ENCODE data around the gene AMZ1.
"Not testable (repeated sequence)": the region's sequence is repeated elsewhere in the genome, so short reads cannot be mapped to it uniquely, and the experiment has no call there.

Gene AMZ1

DNA sequence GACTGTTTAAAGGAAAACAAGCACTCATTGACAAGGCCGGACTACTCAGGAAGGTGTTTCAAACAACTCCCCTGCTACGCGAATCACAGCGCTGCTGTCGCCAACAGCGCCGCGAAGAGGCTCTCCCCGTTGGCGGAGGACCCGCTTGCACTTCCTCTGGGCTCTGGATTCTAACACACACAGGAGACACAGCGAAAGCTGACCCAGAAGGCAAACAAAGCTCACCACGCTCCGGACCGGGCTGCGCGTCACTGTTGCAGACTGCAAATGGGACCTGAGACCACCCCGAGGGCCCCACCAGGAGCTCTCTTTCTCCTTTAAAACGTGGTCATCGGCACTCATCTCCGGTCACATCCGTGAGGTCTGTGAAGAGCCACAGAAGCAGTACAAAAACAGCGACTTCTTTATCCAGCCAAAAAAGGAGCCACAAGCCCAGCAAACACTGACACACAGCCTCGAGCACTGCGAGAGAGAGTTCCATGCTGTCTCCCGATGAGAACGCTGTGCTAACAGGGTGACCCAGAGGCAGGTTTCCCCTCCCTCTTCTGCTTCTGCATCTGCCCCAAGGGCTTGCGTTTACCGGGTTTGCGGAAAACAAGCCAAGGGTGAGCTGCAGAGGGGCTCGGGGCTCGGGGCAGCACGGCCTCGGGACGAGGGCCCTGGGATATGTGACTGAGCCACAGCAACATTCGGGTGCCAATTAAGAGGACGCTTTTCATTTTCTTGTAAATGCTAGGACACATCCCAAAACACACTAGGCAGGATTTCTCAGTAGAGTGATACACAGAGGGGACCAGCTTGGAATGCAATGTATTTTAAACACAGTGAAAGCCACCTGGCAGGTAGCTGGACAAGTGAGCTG is 41.3 kb downstream of the AMZ1 start:
- no peak for DNase-seq (ENCODE audit: low spot score)

DNA sequence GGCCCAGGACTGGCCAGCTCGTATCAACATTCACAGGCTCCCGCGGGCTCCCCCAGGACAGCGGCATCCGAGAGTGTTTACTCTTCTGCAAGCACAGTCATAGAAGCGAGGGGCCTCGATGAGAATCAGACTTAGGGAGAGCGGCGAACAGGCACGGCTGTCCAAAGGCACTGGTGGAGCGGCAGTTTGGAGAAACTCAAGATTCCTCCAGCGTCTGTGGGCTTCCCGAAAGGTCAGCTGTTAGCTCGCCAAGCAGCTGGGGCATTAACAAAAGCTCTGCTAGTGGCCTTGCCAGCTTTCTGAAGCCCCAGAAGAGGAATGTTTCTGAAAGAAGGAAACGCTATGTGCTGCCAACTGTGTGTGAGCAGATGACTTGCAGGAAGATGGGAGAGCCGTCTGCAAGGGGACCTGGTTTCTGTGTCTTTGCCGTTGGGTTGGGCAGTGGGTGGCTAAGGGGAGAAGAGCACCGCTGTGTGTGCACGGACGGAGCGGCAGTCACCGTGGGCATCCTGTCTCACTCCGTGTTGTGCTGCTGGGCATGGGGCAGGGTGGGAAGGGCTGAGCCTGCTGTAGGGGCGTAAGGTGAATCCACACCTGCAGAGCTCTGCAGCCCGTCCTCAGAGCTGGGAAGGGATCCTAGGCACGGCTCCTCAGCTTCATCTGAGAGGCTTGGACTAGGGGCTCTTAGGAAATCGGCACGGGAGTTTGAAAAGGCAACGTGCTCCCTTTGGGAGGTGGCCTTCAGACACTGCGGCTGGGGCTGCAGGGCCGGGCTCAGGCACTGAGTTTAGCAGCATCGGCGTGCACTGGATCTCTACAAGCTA is 42.1 kb downstream of the AMZ1 start:
- no peak for DNase-seq (ENCODE audit: low spot score)

DNA sequence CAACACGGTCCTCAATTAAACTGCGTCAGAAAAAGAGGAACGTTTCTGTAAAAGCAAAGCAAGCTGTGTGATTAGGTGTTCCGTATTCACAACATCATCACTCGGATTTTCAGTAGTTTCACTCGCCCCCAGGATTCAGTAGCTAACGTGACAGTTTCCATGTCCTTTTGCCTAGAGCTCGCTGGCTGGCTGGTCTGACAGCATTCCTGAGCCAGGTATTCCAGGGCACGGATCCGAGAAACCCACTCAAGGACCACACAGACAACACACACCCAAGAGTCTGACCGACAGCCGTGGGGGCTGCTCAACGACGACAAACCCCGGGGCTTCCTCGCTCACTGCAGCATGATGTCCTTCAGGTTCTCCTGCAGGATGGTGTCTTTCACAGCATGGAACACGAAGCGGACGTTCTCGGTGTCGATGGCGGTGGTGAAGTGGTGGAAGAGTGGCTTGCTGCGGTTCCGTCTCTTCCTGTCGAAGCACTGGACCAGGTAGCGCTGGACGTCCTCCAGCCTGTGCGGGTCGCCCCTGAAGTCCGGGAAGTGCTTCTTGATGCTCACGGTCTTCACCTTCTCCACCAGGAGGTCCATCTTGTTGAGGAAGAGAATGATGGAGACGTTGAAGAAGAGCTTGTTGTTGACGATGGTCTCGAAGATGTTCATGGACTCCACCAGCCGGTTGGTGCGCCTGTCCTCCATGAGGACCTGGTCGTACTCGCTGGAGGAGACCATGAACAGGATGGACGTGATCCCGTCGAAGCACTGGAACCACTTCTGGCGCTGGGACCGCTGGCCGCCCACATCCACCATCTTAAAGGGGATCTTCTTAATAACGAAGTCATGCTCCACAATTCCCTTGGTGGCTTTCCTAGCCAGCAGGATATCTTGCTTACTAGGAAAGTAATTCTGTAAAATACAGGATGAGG is 43.1 kb downstream of the AMZ1 start:
- DNase-seq (ENCODE audit: low spot score): no peak

DNA sequence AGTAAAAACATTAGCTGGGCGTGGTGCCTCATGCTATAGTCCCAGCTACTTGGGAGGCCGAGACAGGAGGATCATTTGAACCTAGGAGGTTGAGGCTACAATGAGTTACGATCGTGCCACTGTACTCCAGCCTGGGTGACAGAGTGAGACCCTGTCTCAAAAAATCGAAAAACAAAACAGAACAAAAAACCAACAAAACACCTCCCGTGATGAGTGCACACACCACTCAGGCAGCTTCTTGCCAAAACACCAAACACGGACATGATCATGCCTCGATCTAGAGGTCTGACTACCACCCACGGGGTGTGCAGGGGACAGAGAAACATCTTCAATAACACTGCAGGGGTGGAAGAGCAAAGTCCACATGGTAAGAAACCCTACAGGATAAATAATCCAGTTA is 44.4 kb downstream of the AMZ1 start:
- no peak for DNase-seq (ENCODE audit: low spot score)

DNA sequence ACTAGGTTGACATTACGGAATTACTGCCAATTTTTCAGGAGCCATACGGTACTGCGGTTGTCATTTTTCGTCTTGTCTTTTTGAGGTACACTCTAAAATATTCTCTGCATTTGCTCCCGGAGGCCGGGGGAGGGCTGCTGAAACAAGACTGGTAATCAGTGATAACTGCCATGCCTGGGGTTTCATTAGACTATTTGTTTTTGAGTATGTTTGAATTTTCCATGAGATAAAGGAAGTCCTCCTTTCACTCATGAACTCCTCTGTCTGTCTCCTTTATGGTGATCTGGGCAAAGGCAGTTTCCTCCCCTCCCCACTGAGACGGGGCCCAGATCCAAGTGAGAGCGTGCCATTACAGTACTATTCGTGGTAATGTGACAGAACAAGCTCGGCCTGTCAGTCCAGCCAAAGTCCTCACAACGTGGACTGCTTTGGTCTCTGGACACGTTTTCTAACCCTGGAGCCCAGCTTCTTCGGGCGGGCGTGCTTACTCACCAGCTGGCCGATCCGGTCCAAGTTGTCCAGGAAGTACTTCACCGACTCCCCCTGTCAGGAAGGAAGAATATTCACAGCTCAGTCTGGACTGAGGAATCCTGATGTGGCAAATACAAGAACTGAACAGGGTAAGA is 45.1 kb downstream of the AMZ1 start:
- no peak for DNase-seq (ENCODE audit: low spot score)

DNA sequence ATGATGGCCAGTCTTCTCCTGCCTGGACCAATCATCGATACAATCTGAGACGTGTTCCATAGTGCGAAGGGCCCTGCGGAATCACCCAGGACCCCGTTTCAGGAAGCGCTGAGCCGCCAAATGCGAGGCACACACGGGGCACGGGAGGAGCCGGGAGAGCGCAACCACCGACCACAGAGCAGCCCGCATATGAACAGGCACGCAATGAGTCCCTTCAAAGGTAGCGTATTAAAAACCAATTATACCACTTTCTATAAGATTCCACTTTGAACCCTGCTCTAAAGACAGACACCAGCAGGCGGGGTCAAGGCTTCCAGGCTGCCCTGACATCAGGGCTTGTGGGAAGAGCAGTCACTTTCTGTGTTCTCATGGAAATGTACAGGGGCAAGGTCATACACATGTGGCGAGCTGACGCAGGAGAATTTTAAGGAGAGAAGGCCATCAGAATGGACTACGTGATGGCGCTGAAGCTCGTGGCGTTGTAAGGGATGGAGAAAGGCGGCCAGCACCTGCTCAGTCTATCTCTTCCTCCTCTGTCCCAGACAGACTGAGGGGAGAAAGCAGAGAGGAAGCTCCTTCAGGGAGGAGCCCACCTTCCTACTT is 46.2 kb downstream of the AMZ1 start:
- no peak for DNase-seq (ENCODE audit: low spot score)

DNA sequence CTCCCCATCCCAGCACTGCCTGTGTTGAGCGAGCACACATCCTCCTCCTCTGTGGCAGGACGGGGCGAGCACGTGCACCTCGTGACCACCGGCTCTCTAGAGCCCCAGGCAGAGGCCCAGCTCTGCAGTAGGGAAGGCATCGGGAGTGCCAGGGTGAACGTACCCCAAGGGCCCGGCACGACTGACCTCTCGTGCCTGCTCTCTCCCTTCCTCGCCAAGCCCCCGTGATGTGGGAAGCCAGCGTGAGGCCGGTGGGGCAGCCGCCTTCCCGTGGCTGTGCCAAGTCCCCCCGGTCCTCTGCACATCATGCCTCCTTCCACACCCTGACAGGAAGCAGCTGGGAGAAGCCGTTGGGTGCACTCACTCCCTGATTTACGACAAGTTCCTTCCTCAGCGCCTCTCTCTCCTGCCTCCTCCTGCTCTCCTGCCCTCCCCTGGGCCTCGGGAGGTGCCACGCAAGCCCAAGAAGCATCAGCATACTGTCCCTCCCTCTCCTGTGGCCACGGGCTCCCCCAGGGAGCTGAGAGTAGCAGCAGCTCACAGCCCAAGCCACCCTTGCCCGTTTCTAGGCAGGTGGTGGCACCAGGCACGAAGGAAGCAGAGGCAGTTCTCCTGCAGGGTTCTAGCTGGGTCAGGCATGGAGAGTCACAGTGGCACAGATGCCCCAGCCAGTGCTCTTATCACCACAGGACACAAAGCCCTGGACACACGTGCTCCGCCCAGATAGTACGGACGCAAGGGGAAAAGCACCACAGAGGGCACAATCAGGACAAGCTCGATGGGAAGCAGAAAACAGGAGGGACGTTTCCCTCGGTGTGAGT is 47.0 kb downstream of the AMZ1 start:
- DNase-seq (ENCODE audit: low spot score): no peak

DNA sequence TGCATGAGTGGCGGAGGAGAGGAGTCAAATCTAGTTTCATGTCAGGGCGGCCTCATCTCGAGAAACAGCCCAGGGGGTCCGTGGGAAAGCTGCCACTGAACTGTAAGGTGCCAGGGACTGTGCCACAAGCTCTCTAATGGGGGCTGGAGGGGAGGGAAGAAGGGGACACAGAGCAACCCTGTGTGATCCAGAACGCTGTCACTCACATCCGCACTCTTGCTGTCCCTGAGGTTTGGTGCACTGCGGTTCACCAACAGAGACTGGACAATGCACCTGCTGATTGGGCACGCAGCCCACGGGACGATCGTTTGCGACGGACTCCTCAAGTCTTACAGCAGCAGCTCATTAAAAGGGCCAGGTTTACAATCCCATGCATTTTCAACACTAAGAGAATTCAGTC is 47.7 kb downstream of the AMZ1 start:
- DNase-seq (ENCODE audit: low spot score): no peak

DNA sequence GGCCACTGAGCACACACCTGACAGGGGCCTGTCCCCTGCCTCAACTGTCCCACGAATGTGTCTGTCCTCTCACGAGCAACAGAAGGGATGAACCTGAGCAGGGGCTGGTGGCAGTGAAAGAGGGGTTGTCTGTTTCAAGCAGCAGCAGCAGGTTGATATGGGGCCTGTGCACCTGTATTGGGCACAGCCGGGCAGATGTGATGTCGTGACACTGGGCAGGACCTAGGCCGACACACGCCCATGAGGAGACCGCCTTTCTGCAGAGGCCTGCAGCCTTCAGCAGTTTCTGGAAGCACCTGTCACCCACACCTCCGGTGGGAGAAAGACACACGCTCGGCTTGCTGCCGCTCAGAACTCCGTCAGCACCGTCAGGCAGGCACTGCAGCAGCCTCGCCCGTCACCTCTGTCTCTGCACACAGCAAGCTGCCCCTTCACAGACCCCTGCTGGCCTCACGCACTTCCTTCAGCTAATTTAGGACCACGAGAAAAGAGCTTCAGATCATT is 48.5 kb downstream of the AMZ1 start:
- no peak for DNase-seq (ENCODE audit: low spot score)

DNA sequence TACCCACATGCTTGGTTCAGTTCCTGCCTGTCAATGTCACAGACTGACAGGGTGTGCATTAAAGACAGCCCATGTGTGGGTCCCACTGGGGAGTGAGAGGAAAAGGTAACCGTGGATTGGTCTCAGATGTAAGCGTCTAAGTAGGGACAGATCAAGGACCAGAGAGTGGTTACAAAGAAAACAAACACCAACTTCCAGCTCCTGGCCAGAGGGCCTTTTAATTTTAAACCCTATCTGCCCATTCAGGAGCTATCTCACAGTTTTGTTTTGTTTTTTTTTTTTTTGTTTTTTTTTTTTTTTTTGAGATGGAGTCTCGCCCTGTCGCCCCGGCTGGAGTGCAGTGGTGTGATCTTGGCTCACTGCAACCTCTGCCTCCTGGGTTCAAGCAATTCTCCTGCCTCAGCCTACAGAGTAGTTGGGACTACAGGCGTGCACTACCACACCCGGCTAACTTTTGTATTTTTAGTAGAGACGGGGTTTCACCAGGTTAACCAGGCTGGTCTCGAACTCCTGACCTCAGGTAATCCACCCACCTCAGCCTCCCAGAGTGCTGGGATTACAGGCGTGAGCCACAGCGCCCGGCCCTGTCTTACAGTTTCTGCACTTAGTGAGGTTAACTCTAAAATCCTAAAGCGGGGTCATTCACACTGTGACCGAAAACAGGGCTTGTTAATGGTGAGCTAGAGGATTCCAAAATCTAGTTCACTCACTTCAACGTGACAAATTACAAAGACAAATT is 49.2 kb downstream of the AMZ1 start:
- DNase-seq (ENCODE audit: low spot score): not testable (repeated sequence)

DNA sequence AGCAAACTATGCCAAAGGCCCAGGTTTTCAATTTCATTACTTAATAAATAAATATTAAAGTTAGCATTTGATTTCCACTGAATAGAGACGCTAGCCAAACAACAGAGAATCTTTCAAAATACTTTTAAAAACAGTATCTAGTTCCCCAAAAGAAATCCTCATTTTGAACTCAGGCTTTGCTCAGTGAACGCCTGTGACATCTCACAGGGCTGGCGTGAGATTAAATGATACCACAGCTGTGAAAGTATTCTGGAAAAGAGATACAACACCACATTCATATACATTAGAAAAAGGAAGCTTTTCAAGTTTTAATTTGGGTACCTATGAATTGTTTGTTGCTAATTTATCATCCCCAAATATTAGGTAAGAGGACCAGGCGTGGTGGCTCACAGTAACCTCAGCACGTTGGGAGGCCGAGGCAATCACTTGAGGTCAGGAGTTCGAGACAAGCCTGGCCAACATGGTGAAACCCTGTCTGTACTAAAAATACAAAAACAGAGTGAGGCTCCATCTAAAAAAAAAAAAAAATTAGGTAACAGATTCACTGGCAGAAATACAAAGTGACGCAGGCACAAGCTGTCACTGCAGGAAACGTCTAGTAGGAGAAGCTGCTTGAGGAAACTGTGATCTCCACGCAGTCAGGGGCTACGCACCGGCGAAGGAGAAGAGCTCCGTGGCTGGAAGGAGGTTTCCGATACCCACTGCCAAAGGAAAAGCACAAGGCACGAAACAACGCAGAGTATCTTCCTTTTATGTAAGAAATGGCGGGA is 50.0 kb downstream of the AMZ1 start:
- no peak for DNase-seq (ENCODE audit: low spot score)

DNA sequence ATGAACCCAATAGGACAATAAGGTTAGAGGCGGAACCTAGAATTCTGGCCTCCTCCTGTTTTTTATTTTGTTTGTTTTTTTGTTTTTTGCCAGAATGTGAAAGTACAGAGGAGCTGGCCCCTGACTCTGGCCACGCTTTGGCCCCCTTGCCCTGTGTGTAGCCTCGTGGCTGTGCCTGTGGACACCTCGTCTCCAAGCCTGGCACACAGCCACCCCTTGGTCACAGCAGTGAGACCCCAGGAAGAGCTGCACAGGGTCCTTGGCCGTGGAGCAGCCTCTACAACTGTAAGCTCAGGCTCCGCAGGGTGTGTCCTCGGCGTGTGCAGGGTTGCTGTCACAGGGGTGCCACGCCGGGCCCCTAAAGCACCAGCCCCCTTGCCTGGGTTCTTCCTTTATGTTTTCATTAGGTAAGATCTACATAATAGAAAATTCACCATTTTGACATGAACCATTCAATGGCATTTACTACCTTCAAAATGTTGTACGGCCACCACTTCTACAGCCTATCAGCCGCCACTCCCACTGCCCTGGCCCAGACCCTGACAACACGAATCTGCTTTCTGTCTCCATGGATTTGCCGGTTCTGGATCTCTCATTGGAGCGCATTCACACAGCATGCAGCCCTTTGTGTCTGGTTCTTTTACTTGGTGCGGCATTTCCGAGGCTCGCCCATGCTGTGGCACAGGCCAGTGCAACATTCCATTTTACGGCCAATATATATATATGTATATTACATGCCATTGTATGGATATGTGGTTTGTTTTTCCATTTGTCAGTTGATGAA is 51.0 kb downstream of the AMZ1 start:
- no peak for DNase-seq (ENCODE audit: low spot score)

DNA sequence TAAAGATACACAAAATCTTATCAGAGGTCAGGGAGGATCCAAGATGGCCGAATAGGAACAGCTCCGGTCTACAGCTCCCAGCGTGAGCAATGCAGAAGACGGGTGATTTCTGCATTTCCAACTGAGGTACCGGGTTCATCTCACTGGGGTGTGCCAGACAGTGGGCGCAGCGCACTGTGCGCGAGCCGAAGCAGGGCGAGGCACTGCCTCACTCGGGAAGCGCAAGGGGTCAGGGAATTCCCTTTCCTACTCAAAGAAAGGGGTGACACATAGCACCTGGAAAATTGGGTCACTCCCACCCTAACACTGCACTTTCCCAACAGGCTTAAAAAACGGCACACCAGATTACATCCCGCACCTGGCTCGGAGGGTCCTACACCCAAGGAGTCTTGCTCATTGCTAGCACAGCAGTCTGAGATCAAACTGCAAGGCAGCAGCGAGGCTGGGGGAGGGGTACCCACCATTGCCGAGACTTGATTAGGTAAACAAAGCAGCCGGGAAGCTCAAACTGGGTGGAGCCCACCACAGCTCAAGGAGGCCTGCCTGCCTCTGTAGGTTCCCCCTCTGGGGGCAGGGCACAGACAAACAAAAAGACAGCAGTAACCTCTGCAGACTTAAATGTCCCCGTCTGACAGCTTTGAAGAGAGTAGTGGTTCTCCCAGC is 55.7 kb downstream of the AMZ1 start:
- not testable (repeated sequence) for DNase-seq (ENCODE audit: low spot score)

DNA sequence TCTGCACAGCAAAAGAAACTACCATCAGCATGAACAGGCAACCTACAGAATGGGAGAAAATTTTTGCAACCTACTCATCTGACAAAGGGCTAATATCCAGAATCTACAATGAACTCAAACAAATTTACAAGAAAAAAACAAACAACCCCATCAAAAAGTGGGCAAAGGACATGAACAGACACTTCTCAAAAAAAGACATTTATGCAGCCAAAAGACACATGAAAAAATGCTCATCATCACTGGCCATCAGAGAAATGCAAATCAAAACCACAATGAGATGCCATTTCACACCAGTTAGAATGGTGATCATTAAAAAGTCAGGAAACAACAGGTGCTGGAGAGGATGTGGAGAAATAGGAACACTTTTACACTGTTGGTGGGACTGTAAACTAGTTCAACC is 60.7 kb downstream of the AMZ1 start:
- not testable (repeated sequence) for DNase-seq (ENCODE audit: low spot score)

DNA sequence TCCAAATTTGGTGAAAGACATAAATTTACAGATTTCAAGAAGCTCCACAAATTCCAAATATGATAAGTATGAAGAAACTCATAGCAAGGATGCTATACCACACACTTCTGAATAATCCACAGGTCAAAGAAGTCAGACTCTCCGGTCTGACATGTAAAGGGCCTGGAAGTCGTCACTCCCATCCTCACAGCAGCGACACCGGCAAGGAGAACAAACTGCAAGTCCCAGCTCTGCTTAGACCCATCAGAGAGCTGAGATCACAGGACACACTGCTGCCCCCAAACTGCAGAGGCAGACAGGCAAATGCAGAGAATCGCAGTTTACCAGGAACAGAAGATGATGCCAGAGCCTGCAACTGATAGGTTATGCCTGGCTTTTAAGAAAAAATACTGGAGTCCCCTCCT is 62.0 kb downstream of the AMZ1 start:
- DNase-seq (ENCODE audit: low spot score): no peak

DNA sequence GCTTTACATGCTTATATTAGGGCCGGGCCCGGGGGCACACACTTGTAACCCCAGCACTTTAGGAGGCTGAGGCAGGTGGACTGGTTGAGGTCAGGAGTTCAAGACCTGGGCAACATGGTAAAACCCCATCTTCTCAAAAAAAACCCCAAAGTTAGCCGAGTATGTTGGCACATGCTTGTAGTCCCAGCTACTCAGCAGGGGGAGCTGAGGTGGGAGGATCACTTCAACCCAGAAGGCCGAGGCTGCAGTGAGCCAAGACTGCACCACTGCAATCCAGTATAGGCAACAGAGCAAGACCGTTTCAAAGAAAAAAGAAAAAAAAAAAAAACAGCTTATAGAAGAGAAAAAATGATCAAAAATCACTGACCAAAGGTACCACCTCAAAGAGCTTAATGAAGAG is 63.1 kb downstream of the AMZ1 start:
- DNase-seq (ENCODE audit: low spot score): no peak

DNA sequence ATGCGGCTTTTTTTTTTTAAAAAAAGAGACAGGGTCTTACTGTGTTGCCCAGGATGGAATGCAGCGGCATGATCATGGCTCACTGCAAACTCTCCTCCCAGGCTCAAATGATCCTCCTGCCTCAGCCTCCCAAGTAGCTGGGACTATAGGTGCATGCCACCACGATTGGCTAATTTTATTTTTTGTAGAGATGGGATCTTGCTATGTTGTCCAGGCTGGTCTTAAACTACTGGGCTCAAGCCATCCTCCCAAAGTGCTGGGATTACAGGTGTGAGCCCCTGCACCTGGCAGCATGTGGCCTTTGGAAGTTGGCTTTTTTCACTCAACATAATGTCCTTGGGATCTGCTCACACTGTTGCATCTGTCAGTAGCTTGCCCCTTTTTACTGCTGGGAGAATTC is 65.1 kb downstream of the AMZ1 start:
- DNase-seq (ENCODE audit: low spot score): no peak

Measured in hepatic stellate cell (primary cell).